Sciatic nerve (tissue), 2 donors: ENCODE data around the gene CARM1. TPM values are rescaled to one million over a fixed set of nuclear protein-coding genes. Genes with fewer than 3 reads are reported as not detected.
A peak's percentile ranks its signal among the peaks of the same experiment; 100 is the strongest.
"Not testable (repeated sequence)": the region's sequence is repeated elsewhere in the genome, so short reads cannot be mapped to it uniquely, and the experiment has no call there.

Source experiments
- ATAC-seq: fragments of 200-7000 bp; cut with Tn5 transposase; one replicate; pipeline ENCODE4 v1.9.1; 2020; ENCODE audit warnings: mild to moderate bottlenecking, moderate library complexity
- DNase-seq: peaks from one replicate; pipeline ENCODE4 v3.0.0-alpha.2; 2020; ENCODE audit warnings: low spot score
- intact Hi-C: fragments of 100-400 bp; cut with DNase I; formaldehyde crosslinking; loops from one replicate; pipeline ENCODE4 v1.14.2; 2022
- total RNA-seq: library from RNA; stranded (reverse); fragmentation: NEBNext Ultra II Directional; extraction: Animal tissue kit (Norgen Biotek cat#: 25700); gene quantifications from one replicate; pipeline ENCODE4 v1.2.1, GENCODE V29; 2021
- donor health status: DM: no; HTN: no; CAD: no.
- donor health status: DM: no; HTN: no; CAD: no.

The CARM1 gene
- total RNA-seq, 1 donor from 2014 or later = 33.3 TPM

DNA sequence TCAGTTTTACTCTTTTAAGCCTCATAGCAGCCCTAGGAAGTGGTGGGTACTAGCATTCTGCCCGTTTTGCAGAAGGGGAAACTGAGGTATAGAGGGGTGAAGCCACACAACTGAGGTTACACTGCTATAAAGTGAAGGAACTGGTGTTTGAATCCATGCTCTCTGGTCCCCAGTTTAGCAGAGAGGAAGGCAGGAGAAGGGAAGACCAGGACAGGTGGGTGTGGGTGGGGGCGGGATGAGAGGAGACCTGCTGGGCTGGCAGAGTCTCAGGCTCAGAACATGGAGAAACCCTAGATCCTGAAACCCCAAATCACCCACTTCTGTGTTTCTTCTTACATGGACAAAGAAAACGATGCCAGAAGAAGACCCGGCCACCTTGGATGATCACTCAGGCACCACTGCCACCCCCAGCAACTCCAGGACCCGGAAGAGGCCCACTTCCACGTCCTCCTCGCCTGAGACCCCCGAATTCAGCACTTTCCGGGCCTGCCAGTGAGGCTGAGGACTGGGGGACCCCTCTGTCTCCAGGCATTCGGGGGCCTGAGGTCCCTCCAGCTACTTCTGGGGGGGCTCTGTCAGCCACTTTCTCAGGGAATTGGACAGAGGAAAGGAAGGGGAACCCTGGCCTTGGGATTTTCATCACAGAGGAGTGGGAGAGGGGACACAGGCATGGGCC lies 2.3 kb upstream of the CARM1 start:
- intact Hi-C loops = no loop called here
- no peak for DNase-seq
- no peak for ATAC-seq

DNA sequence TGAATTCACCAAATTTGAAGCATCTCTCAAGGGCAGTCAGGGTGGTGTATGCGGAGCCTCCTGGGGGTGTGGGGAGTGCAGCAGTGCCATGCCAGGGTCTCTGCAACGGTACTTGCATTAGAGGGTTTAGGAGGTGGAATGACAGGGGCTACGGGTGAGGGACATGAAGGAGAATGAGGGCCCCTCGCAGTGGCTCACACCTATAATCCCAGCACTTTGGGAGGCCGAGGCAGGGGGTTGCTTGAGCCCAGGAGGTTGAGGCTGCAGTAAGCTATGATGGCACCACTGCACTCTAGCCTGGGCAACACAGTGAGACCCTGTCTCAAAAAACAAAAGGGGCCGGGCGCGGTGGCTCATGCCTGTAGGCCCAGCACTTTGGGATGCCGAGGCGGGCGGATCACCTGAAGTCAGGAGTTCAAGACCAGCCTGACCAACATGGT lies 1.5 kb upstream of the CARM1 start:
- intact Hi-C loops = loop anchor here (10.0 kb wide), 1 partner anchor 55 kb away; the partner anchor contains the start of genes TIMM29 and YIPF2
- ATAC-seq = not testable (repeated sequence)
- peak; percentile 70 for DNase-seq

DNA sequence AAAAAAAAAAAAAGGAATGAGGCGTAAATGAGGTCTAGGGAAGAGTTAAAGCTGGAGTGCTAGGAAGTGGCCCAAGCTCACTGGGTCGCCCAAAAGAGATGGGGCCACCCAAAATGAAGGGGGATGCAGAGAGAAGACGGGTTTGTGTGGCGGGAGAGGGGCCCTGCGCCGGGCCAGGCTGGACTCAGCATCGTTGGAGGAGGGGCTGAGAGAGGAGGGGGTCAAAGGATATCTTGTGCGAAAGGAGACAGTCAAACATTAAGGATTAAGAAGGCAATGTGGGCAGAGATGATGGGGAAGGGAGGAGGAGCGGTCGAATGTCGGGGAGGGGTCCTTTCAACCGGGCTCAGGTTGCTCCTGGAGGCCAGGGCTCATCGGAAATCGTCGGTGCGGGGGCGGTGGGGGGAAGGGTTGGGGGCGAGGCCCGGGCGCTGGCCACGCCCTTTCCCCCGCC lies 825 bp upstream of the CARM1 start:
- intact Hi-C loops = loop anchor here (10.0 kb wide), 1 partner anchor 54 kb away; the partner anchor contains the start of genes TIMM29 and YIPF2
- DNase-seq (no peak), ATAC-seq (no peak)

DNA sequence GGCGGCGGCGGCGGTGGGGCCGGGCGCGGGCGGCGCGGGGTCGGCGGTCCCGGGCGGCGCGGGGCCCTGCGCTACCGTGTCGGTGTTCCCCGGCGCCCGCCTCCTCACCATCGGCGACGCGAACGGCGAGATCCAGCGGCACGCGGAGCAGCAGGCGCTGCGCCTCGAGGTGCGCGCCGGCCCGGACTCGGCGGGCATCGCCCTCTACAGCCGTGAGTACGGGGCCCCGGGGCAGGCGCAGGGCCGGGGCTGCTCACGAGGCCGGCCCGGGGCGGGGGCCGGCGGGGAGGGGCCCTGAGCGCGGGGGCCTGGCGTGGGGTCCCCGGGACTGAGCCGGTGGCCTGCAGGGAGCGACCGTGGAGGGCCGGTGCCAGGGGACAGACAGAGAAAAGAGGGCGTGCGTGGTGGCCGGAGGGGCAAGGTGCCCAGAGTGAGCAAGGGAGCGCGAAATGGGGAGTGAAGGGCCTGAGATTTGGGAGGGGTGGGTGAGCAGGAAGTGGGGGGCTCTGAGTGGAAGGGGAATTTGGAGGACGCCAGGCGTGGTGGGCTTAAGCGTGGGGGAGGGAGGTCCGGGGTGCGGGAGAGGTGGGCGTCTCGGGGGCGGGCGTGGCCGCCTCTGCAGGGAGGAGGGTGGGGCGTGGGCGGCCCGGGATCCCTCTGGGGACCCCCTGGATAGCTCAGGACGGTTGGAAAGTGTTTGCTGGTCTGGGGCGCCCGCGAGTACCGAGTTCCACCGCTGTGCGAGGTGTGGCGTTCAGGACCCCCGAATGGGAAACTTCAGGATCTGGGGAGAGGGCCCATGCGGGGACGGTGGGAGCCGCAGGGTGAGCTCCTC lies 575 bp downstream of the CARM1 start:
- DNase-seq (peak; percentile 80), ATAC-seq (peak; percentile 2)
- intact Hi-C loops = loop anchor here (10.0 kb wide), 1 partner anchor 53 kb away; the partner anchor contains the start of genes TIMM29 and YIPF2

DNA sequence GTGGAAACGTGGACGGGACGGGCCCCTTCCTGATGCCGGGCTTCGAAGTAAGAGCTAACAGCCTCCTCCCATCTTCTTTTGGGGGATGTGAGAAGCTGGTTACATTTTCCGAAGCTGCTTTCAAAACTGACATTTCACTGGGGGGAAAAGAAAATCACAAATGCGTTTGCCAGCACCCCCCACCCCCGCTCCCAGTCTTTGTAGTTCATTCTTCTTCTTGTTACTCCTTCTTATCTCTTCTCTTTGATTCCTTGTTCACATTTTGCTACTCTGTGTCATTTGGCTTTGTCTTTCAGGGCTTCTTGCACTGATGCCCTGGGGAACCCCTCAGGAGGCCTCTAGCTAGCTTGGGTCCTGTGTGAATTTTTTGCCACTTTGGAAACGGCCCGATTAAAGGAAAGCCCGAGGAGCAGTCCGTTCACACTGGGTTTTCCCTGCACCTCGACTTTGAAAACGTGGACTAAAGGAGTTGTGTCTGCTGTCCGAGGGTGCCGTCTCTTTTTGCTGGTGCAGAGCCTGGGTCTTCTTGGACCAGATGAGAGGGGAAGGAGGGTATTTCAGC lies 1.3 kb downstream of the CARM1 start:
- intact Hi-C loops = loop anchor here (10.0 kb wide), 1 partner anchor 52 kb away; the partner anchor contains the start of genes TIMM29 and YIPF2
- no peak for DNase-seq
- no peak for ATAC-seq

DNA sequence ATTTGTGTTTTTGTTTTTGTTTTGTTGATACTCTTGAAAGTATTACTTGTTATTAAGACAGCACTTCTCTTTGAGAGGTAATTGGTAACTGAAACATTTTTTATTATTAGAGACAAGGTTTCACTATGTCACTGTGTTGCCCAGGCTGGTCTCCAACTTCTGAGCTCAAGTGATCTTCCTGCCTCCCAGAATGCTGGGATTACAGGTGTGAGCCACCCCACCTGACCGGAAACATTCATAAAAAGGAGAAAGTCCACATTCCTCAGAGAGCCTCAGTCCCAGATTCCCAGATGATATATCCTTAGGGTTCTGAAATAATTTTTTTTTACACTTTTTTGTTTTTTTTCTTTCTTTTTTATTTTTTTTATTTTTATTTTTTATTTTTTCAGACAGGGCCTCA lies 2.7 kb downstream of the CARM1 start:
- ATAC-seq (no peak), DNase-seq (no peak)
- intact Hi-C loops = loop anchor here (10.0 kb wide), 1 partner anchor 51 kb away; the partner anchor contains the start of genes TIMM29 and YIPF2

DNA sequence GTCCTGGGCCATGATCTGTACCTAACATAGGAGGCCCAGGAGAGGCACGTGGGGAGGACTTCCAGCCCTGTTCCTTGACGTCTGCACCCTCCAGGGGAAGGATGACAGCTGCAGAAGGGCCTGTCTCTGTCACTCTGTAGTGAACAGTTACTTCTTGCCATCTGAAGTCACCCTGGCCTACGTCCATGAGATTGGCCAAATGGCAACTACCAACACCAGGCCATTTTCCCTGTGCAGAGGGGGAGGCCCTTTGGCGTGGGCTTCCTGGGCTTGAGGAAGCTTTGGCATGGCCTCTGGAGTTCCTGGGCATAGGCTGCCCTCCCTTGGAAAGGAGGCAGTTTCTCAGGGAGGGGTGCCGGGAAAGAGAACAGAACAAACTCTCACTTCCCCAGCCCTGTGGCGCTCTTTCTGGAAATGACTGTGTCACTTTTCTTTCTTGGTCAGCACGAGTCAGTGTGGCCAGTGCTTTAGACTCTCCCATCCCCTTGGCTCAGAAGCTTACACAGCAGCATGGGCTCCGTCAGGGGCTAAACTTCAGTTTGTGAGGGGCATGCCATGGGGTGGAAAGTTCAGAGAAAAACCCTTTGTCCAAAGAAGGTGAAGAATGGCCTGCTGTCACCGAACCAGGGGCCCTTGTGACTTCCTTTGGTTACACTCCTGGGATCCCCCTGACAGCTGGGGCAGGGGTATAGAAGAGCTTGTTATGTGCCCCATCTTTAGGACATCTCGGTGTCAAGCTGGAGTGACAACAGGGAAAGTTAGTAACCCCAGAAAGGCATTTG lies 5.3 kb downstream of the CARM1 start:
- peak; percentile 23 for ATAC-seq
- intact Hi-C loops = loop anchor here (10.0 kb wide), 1 partner anchor 48 kb away; the partner anchor contains the start of genes TIMM29 and YIPF2
- no peak for DNase-seq

DNA sequence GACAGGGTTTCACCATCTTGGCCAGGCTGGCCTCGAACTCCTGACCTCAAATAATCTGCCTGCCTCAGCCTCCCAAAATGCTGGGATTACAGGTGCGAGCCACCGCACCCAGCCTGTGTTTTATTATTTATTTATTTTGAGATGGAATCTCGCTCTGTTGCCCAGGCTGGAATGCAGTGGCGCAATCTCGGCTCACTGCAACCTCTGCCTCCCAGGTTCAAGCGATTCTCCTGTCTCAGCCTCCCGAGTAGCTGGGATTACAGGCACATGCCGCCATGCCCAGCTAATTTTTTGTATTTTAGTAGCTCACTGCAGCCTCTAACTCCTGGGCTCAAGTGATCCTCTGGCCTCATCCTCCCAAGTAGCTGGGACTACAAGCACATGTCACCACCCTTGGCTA lies 6.3 kb downstream of the CARM1 start:
- ATAC-seq, DNase-seq: not testable (repeated sequence)
- intact Hi-C loops = loop anchor here (10.0 kb wide), 1 partner anchor 47 kb away; the partner anchor contains the start of genes TIMM29 and YIPF2

DNA sequence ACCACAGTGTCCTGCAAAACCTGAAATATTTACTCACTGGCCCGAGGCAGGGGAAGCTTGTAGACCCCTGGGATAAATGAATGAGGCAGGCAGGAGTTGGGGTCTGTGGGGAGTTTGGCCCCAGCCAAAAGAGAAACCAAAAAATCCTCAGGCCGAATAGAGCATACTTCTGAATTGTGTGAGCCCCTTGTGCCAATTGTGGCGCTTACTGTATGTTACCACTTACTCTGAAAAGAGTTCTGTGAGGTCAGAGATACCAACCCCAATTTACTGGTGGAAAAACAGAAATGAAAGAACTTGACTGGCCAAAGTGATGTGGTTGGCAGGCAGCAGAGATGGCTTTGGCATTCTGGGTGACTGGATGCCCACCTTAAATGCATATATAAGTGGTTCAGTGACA lies 6.9 kb downstream of the CARM1 start:
- DNase-seq = no peak
- intact Hi-C loops = loop anchor here (10.0 kb wide), 1 partner anchor 47 kb away; the partner anchor contains the start of genes TIMM29 and YIPF2
- no peak for ATAC-seq

DNA sequence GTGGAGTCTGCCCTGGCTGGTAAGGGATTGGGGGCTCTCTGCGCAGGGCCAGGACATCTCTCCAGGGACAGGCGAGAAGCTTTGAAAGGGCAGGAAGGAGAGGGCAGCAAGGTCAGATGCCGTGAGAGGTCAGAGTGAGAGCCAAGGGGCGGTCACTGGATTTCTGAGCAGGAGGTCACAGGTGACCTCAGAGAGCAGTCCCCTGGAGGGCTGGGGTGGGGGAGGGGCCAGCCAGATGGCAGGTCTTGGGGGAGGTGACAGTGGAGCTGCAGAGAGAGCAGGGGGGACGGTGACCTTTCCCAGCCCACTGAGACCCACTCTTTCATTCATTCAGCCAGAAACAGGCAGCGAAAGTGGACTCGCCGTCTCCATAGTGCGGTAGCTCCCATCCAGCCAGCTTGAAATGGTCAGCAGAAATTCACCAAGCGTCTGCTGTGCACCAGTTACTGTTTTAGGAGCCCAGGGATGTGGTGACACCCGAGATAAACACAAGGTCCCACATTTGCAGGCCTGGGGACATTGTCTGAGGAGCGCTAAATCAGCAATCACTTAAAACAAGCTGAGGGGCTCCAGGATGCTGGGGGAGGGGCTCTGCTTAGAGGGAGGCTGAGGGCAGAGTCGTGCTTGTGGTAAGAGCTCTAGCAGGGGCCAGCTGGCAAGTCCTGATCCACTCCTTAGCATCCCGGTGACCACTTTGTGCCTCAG lies 10.2 kb downstream of the CARM1 start:
- ATAC-seq = no peak

DNA sequence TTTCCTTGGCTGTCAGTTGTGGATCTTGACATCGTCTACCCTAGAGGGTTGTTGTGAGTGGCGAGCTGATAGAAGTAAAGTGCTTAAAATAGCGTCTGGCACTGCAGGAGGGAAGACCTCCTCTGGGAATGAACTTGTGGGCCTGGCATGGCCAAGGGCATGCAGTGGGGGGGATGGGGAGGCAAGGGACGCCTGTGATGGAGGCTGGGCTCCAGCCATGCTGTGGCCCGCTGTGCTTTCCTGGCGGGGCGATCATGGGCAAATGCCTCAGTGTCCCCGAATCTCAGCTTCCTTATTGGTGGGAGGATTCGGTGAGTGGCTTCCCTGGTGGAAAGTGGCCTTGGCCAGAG lies 10.7 kb downstream of the CARM1 start:
- ATAC-seq (no peak), DNase-seq (no peak)
- intact Hi-C loops = no loop called here

More for the DNA sequence above, 10.2 kb downstream of the CARM1 start:
- no peak for DNase-seq
- intact Hi-C loops = no loop called here

DNA sequence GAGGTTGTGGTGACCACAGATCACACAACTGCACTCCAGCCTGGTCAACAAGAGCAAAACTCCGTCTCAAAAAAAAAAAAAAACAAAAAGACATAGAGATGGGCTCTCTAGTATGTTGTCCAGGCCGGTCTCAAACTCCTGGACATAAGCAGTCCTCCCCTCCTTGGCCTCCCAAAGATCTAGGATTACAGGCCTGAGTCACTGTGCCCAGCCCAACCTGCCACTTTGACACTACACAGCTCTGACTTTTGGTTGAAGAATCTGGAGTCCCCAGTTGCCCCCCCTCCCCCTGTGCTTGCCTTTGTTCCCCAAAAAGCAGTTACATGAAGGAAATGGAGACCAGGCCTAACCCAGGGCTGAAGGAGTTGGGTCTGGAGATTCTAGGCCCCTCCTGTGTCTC lies 12.9 kb downstream of the CARM1 start:
- intact Hi-C loops = no loop called here
- ATAC-seq = no peak
- DNase-seq = no peak

DNA sequence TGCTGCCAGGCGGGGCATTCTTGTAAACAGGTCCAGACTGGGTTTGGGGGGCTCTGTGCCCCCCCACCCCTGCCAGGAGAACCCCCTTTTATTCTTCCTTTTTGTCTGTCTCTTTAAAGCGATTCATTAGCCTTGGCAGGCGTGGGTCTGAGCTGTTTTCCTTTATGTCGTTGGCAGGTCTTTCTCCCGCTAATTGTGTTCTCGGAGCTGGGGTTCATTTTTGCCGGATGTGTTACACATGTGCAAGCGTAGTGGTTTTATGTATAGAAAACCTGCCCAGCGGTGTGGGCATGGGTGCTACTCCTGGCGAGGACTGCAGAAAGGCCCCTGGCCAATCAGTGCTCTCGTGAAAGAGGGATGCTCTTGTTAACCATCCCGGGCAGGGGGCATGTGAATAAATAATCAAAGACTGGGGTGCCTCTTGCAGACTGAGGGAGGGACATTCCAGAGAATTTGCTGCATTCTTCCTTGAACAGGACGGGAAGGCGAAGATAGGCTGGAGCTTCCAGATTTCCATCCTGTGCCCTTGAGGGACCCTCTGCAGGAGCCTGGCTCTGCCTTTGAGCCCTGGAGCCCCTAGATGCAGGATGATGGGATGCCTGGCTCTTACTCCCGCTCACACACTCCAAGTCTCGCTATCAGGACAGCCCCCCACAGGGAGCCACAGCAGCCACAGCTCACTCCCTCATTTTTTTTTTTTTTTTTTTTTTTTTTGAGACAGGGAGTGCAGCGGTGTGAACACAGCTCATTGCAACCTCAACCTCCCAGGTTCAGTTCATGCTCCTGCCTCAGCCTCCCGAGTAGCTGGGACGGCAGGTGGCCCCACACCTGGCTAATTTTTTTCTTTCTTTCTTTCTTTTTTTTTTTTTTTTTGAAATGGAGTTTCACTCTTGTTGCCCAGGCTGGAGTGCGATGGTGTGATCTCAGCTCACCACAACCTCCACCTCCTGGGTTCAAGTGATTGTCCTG lies 14.1 kb downstream of the CARM1 start:
- no peak for ATAC-seq
- DNase-seq = no peak
- intact Hi-C loops = no loop called here

DNA sequence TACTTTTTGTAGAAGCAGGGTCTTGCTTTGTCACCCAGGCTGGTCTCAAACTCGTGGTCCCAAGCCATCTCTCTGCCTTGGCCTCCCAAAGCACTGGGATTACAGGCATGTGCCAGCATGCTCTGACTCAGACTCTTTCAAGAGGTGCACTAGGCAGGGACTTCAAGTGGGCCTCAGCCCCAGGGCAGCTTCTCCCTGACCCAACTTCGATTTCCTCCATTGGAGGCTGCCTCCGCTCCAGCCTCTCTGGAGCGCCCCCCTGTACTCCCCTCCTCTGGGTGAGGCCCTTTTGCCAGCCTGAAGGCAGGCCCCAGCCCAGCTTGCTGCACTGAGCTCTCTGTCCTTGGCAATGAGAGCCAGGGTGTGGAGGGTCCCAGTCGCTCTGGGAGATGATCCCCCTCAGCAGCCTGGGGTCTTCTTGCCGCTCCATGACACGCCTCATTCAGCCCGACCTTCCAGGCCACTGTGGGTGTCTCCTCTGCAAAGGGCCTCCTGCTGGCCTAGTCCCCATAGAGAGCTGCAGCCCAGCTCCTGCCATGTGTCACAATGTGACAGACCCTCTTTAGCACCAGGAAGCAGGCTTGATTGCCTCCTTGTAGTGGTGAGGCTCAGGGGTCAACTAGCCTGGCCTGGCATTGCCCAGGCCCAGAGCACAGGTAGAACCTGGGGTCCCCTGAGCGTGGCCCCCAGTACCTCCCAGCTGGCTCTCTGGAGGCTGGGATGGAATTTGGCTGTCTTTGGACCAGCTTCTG lies 16.4 kb downstream of the CARM1 start:
- intact Hi-C loops = no loop called here
- ATAC-seq (no peak), DNase-seq (no peak)

DNA sequence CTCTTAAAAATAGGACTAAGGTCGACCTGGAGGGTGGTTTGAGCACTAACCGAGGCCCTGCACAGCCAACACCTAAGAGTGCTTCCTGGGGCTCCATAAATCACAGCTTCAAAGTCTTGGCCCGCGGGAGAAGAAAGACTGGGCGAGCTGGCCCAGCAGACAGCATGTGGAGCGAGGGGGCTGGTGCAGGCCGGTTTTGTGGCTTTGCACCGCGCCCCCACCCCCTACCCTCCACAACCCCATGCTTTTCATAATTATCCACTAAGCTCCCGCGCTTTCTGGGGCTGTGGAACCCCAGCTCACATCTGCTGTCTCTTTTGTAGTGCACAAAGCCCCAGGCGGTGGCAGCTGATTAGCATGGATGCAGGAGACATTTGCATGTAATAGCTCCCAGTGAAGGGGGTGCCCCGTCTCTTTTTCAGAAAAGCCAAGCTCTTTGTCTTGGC lies 17.1 kb downstream of the CARM1 start:
- DNase-seq (no peak), ATAC-seq (no peak)
- intact Hi-C loops = no loop called here

DNA sequence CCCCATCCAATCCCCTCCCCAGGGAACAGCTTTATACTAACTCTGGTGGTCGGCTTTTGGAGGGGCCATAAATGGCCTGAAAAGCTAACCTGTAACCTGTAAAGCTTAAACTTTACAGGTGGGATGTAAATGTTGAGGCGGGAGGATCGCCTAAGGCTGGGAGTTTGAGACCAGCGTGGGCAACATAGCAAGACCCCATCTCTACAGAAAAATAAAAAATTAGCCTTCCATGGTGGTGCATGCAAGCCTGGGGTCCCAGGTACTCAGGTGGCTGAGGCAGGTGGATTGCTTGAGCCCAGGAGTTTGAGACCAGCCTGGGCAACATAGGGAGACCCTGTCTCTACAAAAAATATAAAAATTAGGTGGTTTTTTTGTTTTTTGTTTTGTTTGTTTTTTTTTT lies 18.5 kb downstream of the CARM1 start:
- no peak for DNase-seq
- intact Hi-C loops = no loop called here
- no peak for ATAC-seq
